ENCODE data around the gene DEF6.

Gene DEF6

GRCh38 chr6:35354361-35355135 lies 56.9 kb downstream of the DEF6 start:
- Histone ChIP-seq H3K27me3 (ENCODE audit: insufficient read depth, low read depth, severe bottlenecking) (no peaks in the 10 kb centered on the region), H3K9me3 (ENCODE audit: severe bottlenecking) (peaks cover 6% of the 10 kb centered on the region), H3K36me3 (peaks cover 44% of the 10 kb centered on the region), H3K4me3 (ENCODE audit: low read depth, low read length) (no peak overlapping the region), H3K27ac (no peak overlapping the region)
- TF ChIP-seq CTCF (IDR thresholded peaks at IDR 0.05; ENCODE audit: low read depth, low read length) = no peak
- DNase-seq = no peak

DNA sequence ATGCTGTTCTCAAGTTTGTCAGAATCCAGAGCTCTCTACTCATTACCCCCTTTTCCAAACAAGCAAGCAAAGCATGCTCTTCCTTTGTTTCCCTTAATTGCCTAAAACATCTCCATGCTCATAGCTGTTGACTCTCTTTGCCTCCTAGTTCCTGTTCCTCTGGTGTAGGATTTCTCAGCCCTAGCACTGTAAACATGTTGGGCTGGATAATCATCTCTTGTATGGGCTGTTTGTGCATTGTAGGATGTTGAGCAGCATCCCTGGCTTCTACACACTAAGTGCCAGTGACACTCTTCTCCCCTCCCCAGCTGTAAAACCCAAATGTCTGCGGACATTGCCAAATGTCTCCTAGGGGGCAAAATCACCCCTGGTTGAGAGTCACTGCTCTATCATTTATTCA lies 58.8 kb downstream of the DEF6 start:
- DNase-seq = no peak
- Histone ChIP-seq H3K36me3 (peaks cover 33% of the 10 kb centered on the region), H3K9me3 (ENCODE audit: severe bottlenecking) (peaks cover 6% of the 10 kb centered on the region), H3K4me3 (ENCODE audit: low read depth, low read length) (no peak overlapping the region), H3K27ac (no peak overlapping the region), H3K27me3 (ENCODE audit: insufficient read depth, low read depth, severe bottlenecking) (no peaks in the 10 kb centered on the region)
- TF ChIP-seq CTCF (IDR thresholded peaks at IDR 0.05; ENCODE audit: low read depth, low read length) = no peak

GRCh38 chr6:35357677-35358076 lies 60.1 kb downstream of the DEF6 start:
- Histone ChIP-seq H3K27me3 (ENCODE audit: insufficient read depth, low read depth, severe bottlenecking) (no peaks in the 10 kb centered on the region), H3K9me3 (ENCODE audit: severe bottlenecking) (peaks cover under 1% of the 10 kb centered on the region), H3K4me3 (ENCODE audit: low read depth, low read length) (no peak overlapping the region), H3K36me3 (peaks cover 24% of the 10 kb centered on the region), H3K27ac (no peak overlapping the region)
- TF ChIP-seq CTCF (IDR thresholded peaks at IDR 0.05; ENCODE audit: low read depth, low read length) = no peak
- no peak for DNase-seq

GRCh38 chr6:35358086-35358485 lies 60.5 kb downstream of the DEF6 start:
- DNase-seq = no peak
- Histone ChIP-seq H3K27ac (no peak overlapping the region), H3K4me3 (ENCODE audit: low read depth, low read length) (no peak overlapping the region), H3K27me3 (ENCODE audit: insufficient read depth, low read depth, severe bottlenecking) (no peaks in the 10 kb centered on the region), H3K9me3 (ENCODE audit: severe bottlenecking) (no peaks in the 10 kb centered on the region), H3K36me3 (peaks cover 20% of the 10 kb centered on the region)
- no peak for TF ChIP-seq CTCF (IDR thresholded peaks at IDR 0.05; ENCODE audit: low read depth, low read length)

DNA sequence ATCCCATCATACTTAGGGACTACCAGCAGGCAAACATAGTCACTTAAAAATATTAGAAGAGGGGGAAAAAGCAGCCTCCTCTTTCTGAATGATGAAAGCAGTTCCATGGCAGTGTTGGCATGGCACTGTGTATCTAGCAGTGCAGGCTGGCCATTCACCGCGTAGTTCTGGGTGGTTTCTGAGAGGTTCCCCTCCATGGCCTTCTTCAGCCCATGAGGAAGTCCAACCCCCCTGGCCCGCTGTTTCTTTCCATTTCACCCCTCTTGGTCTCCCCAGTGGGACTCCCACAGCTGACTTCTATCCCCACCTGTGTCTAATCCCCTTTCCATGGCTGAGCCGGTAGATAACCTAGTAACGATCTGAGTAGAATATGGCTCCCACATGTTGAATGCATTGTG lies 61.7 kb downstream of the DEF6 start:
- DNase-seq = no peak
- no peak for TF ChIP-seq CTCF (IDR thresholded peaks at IDR 0.05; ENCODE audit: low read depth, low read length)
- no peaks in the 10 kb centered on the region for H3K27me3 ChIP-seq (ENCODE audit: insufficient read depth, low read depth, severe bottlenecking)
- no peaks in the 10 kb centered on the region for H3K9me3 ChIP-seq (ENCODE audit: severe bottlenecking)
- H3K4me3 ChIP-seq (ENCODE audit: low read depth, low read length) = no peak overlapping the region
- H3K27ac ChIP-seq = no peak overlapping the region
- peaks cover 13% of the 10 kb centered on the region for H3K36me3 ChIP-seq
